ENCODE data around the gene TOPAZ1. TPM values are rescaled to one million over a fixed set of nuclear protein-coding genes. Genes with fewer than 3 reads are reported as not detected.

TOPAZ1 gene
- total RNA-seq, 1 experiment from 2014 or later: not detected

DNA sequence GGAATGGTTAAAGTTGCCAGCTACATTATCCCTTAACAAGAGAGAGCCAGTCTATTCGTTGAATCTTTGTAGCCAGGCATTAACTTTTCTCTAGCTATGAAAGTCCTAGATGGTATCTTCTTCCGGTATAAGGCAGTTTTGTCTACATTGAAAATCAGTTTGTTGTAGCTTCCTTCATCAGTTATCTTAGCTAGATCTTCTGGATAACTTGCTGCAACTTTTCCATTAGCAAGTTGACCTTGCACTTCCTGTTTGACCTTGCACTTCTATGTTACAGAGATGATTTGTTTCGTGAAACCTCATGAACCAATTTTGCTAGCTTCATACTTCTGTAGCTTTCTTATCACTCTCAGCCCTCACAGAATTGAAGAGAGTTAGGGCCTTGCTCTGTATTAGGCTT, 24.1 kb downstream of the TOPAZ1 start:
- Histone ChIP-seq H3K4me1 (ENCODE audit: control insufficient read depth, insufficient read depth, low read length) (no peaks in the 10 kb centered on the region), H3K36me3 (ENCODE audit: control insufficient read depth, insufficient read depth, low read length) (no peaks in the 10 kb centered on the region), H3K9me3 (ENCODE audit: control insufficient read depth, insufficient read depth, low read depth, low read length) (no peaks in the 10 kb centered on the region), H3K27me3 (ENCODE audit: control insufficient read depth, insufficient read depth, low read length) (no peaks in the 10 kb centered on the region), H3K27ac (ENCODE audit: low read length) (no peak overlapping the region), H3K4me3 (ENCODE audit: low read depth in 2 of 2, low read length in 2 of 2) (no peak overlapping the region)
- no peak for TF ChIP-seq POLR2AphosphoS5 (IDR thresholded peaks at IDR 0.05; ENCODE audit: low read depth, low read length)
- no peak for TF ChIP-seq SIN3A (IDR thresholded peaks at IDR 0.05; ENCODE audit: borderline replicate concordance, insufficient read depth, low read depth, low read length)
- TF ChIP-seq, protein P1, sequence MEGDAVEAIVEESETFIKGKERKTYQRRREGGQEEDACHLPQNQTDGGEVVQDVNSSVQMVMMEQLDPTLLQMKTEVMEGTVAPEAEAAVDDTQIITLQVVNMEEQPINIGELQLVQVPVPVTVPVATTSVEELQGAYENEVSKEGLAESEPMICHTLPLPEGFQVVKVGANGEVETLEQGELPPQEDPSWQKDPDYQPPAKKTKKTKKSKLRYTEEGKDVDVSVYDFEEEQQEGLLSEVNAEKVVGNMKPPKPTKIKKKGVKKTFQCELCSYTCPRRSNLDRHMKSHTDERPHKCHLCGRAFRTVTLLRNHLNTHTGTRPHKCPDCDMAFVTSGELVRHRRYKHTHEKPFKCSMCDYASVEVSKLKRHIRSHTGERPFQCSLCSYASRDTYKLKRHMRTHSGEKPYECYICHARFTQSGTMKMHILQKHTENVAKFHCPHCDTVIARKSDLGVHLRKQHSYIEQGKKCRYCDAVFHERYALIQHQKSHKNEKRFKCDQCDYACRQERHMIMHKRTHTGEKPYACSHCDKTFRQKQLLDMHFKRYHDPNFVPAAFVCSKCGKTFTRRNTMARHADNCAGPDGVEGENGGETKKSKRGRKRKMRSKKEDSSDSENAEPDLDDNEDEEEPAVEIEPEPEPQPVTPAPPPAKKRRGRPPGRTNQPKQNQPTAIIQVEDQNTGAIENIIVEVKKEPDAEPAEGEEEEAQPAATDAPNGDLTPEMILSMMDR (IDR thresholded peaks at IDR 0.05): no peak
- TF ChIP-seq TCF7L2 (IDR thresholded peaks at IDR 0.05; ENCODE audit: low read depth, low read length): no peak
- TF ChIP-seq, protein P2, sequence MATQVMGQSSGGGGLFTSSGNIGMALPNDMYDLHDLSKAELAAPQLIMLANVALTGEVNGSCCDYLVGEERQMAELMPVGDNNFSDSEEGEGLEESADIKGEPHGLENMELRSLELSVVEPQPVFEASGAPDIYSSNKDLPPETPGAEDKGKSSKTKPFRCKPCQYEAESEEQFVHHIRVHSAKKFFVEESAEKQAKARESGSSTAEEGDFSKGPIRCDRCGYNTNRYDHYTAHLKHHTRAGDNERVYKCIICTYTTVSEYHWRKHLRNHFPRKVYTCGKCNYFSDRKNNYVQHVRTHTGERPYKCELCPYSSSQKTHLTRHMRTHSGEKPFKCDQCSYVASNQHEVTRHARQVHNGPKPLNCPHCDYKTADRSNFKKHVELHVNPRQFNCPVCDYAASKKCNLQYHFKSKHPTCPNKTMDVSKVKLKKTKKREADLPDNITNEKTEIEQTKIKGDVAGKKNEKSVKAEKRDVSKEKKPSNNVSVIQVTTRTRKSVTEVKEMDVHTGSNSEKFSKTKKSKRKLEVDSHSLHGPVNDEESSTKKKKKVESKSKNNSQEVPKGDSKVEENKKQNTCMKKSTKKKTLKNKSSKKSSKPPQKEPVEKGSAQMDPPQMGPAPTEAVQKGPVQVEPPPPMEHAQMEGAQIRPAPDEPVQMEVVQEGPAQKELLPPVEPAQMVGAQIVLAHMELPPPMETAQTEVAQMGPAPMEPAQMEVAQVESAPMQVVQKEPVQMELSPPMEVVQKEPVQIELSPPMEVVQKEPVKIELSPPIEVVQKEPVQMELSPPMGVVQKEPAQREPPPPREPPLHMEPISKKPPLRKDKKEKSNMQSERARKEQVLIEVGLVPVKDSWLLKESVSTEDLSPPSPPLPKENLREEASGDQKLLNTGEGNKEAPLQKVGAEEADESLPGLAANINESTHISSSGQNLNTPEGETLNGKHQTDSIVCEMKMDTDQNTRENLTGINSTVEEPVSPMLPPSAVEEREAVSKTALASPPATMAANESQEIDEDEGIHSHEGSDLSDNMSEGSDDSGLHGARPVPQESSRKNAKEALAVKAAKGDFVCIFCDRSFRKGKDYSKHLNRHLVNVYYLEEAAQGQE (IDR thresholded peaks at IDR 0.05; ENCODE audit: insufficient read depth in 1 of 2, low read depth in 2 of 2, low read length in 1 of 2): no peak
- in situ Hi-C loops (cut with HindIII; ENCODE audit: low pct_unique_long_range_greater_than_20kb, low sequenced_read_pairs): no loop called here
- DNase-seq (ENCODE audit: low read depth, low spot score) (no peak), ATAC-seq (no peak)
- ChIA-PET POLR2A (no interaction called here), CTCF (no interaction called here)
- BruUV-seq (replicated peaks): no TSS peak
- intact Hi-C loops (cut with micrococcal nuclease; ENCODE audit: unreplicated experiment): no loop called here

DNA sequence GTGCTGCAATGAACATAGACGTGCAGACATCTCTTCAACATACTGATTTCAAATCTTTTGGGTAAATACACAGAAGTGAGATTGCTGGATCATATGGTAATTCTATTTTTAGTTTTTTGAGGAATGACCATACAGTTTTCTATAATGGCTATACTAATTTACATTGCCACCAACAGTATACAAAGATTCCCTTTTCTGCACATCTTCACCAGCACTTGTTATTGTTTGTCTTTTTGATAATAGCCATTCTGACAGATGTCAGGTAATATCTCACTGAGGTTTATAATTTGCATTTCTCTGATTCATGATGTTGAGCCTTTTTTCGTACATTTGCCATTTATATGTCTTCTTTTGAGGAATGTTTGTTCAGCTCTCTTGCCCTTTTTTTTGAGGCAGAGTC, 30.5 kb downstream of the TOPAZ1 start:
- no peaks in the 10 kb centered on the region for H3K9me3 ChIP-seq (ENCODE audit: control insufficient read depth, insufficient read depth, low read depth, low read length)
- intact Hi-C loops (cut with micrococcal nuclease; ENCODE audit: unreplicated experiment): no loop called here
- BruUV-seq (replicated peaks): no TSS peak
- TF ChIP-seq POLR2AphosphoS5 (IDR thresholded peaks at IDR 0.05; ENCODE audit: low read depth, low read length): no peak
- TF ChIP-seq, protein P1 (IDR thresholded peaks at IDR 0.05): no peak
- TF ChIP-seq SIN3A (IDR thresholded peaks at IDR 0.05; ENCODE audit: borderline replicate concordance, insufficient read depth, low read depth, low read length): no peak
- TF ChIP-seq TCF7L2 (IDR thresholded peaks at IDR 0.05; ENCODE audit: low read depth, low read length): no peak
- TF ChIP-seq, protein P2 (IDR thresholded peaks at IDR 0.05; ENCODE audit: insufficient read depth in 1 of 2, low read depth in 2 of 2, low read length in 1 of 2): no peak
- in situ Hi-C loops (cut with HindIII; ENCODE audit: low pct_unique_long_range_greater_than_20kb, low sequenced_read_pairs): no loop called here
- ChIA-PET CTCF (no interaction called here), POLR2A (no interaction called here)
- H3K4me3 ChIP-seq (ENCODE audit: low read depth in 2 of 2, low read length in 2 of 2): no peak overlapping the region
- no peaks in the 10 kb centered on the region for H3K36me3 ChIP-seq (ENCODE audit: control insufficient read depth, insufficient read depth, low read length)
- DNase-seq (ENCODE audit: low read depth, low spot score) (no peak), ATAC-seq (no peak)
- H3K4me1 ChIP-seq (ENCODE audit: control insufficient read depth, insufficient read depth, low read length): no peaks in the 10 kb centered on the region
- H3K27ac ChIP-seq (ENCODE audit: low read length): no peak overlapping the region
- no peaks in the 10 kb centered on the region for H3K27me3 ChIP-seq (ENCODE audit: control insufficient read depth, insufficient read depth, low read length)
